ENCODE measurements around the gene CYP4F12. TPM values are rescaled to one million over a fixed set of nuclear protein-coding genes. Genes with fewer than 3 reads are reported as not detected.

Gene CYP4F12
- total and polyA plus RNA-seq, 2 of the 4 experiments (the other 2 are of a cell fraction), result not detected

DNA sequence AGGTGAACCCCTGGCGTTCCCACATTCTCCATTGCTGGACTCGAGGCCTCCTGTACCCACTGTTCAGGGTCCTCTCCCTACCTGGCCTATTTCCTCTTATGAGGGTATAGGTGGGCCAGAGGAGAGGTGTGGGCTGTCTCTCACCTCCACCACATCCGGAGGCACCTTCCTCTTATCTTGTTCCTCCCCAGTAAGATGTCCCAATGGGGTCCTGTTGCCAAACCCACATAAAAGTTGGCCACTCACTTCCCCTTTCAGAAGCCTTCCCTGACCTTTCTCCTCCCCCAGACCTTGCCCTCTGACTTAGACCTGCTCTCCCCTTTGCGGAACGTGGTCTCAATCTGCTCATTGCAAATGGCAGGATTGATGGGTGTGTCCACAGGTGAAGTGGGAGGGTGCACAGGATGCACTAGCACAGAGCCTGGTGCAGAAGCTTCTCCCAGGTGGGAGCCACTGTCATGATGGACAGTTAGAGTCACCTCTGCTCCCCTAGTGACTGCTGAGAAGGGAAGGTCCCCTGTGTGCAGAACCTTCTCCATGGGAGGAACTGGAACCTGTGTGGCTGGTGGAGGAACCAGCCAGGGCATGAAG, 30.9 kb upstream of the CYP4F12 start:
- no peak overlapping the region for H3K56ac ChIP-seq (ENCODE audit: extremely low read depth, insufficient read depth, low read length)
- no peak overlapping the region for H2BK15ac ChIP-seq (ENCODE audit: low read depth, low read length)
- H3K9me3 ChIP-seq (ENCODE audit: control insufficient read depth, insufficient read depth, low read length), result peaks cover 36% of the 10 kb centered on the region
- CTCF ChIA-PET, result no interaction called here
- no peak overlapping the region for H4K91ac ChIP-seq (ENCODE audit: insufficient read depth, low read depth, low read length)
- WGBS, 2 experiments (ENCODE audit: extremely low coverage in 2 of 2, insufficient read length in 1 of 2), result no CpG with 5 or more reads among the region's 5 CpGs
- no peaks in the 10 kb centered on the region for H3K79me1 ChIP-seq (ENCODE audit: low read depth in 1 of 2, low read length in 2 of 2)
- H2BK120ac ChIP-seq (ENCODE audit: low read depth, low read length), result no peak overlapping the region
- H2BK5ac ChIP-seq (ENCODE audit: low read depth, low read length, poor library complexity, severe bottlenecking), result no peak overlapping the region
- BruUV-seq (replicated peaks), result no TSS peak
- H3K4me3 ChIP-seq (ENCODE audit: insufficient read depth, low read depth, low read length), result no peak overlapping the region
- no peak overlapping the region for H3K4me2 ChIP-seq (ENCODE audit: low read depth, low read length)
- no peak overlapping the region for H3K4ac ChIP-seq (ENCODE audit: low read depth, low read length)
- H2AK9ac ChIP-seq (replicated peaks; ENCODE audit: low read depth, low read length, poor library complexity), result no peak overlapping the region
- POLR2A ChIA-PET (ENCODE audit: unreplicated experiment), result no interaction called here
- dilution Hi-C loops (cut with HindIII; ENCODE audit: low sequenced_read_pairs, unreplicated experiment) (no loop called here), in situ Hi-C loops (cut with MboI; ENCODE audit: low sequenced_read_pairs) (loop anchor here (25.0 kb wide), 2 partner anchors 545 to 770 kb away; partner anchors contain the start of genes AP1M1 and FAM32A), intact Hi-C loops (cut with micrococcal nuclease) (no loop called here)
- no peak overlapping the region for H4K8ac ChIP-seq (ENCODE audit: low read depth in 2 of 2, low read length in 2 of 2)
- H3K9ac ChIP-seq (ENCODE audit: low read depth, low read length), result no peak overlapping the region
- no peaks in the 10 kb centered on the region for H4K20me1 ChIP-seq (ENCODE audit: insufficient read depth, low read length)
- H3K18ac ChIP-seq (ENCODE audit: low read depth, low read length), result no peak overlapping the region
- no peak for TF ChIP-seq CEBPB (IDR thresholded peaks at IDR 0.05; ENCODE audit: low read depth, low read length)
- H2BK20ac ChIP-seq (ENCODE audit: low read depth, low read length), result no peak overlapping the region
- no peak overlapping the region for H2AK5ac ChIP-seq (ENCODE audit: low read depth, low read length)
- no peak overlapping the region for H3K27ac ChIP-seq (ENCODE audit: insufficient read depth, low read length)
- H3K36me3 ChIP-seq (ENCODE audit: control insufficient read depth, insufficient read depth, low read length), result no peaks in the 10 kb centered on the region
- H3K27me3 ChIP-seq (ENCODE audit: control insufficient read depth, insufficient read depth, low read length), result no peaks in the 10 kb centered on the region
- ATAC-seq (ENCODE audit: low read depth), result no peak
- H3K4me1 ChIP-seq (ENCODE audit: control insufficient read depth, insufficient read depth, low read length), result no peaks in the 10 kb centered on the region
- no peak overlapping the region for H3K23ac ChIP-seq (ENCODE audit: low read depth, low read length)
- H3K14ac ChIP-seq (replicated peaks; ENCODE audit: low read depth, low read length), result no peak overlapping the region
- no peak for DNase-seq
- H4K5ac ChIP-seq (ENCODE audit: low read depth, low read length), result no peak overlapping the region
- no peaks in the 10 kb centered on the region for H3K9me1 ChIP-seq (ENCODE audit: insufficient read depth, low read length)
- no peak overlapping the region for H2AFZ ChIP-seq (replicated peaks; ENCODE audit: low read length, poor library complexity)

All from IMR-90 (cell line).